Motor neuron (in vitro differentiated cells): Measurements from ENCODE around the gene GABBR2. TPM values are rescaled to one million over a fixed set of nuclear protein-coding genes. Genes with fewer than 3 reads are reported as not detected.

ENCODE experiments used
- ATAC-seq, 8 experiments: fragments of 200-7000 bp; cut with Tn5 transposase; replicated peaks in 6 of 8; 2 replicates each; pipeline ENCODE4 v1.8.0; 2021; ENCODE audit warnings: mild to moderate bottlenecking in 8 of 8, moderate library complexity in 8 of 8
- H3K27ac ChIP-seq, 2 donors: fragments of 250-450 bp; sonication (Bioruptor Pico); 2 replicates each; pipeline ENCODE4 v1.9.0; 2021; ENCODE audit warnings: antibody characterized with exemption in 2 of 2, mild to moderate bottlenecking in 2 of 2, moderate library complexity in 1 of 2
- H3K4me1 ChIP-seq, 2 donors: fragments of 250-450 bp; sonication (Bioruptor Pico); replicated peaks in 1 of 2; 2 replicates each; pipeline ENCODE4 v1.6.1; 2021; ENCODE audit warnings: antibody characterized with exemption in 2 of 2, mild to moderate bottlenecking in 2 of 2, moderate library complexity in 1 of 2
- H3K4me3 ChIP-seq, 5 donors: fragments of 250-450 bp; sonication (Bioruptor Pico); 2 replicates each; pipeline ENCODE4 v1.9.0; 2021; ENCODE audit warnings: antibody characterized with exemption in 5 of 5, mild to moderate bottlenecking in 5 of 5, moderate library complexity in 4 of 5
- WGBS, 10 experiments: fragments of 450-650 bp; shearing (Covaris generic); methylation state at CpG; one replicate each; pipeline ENCODE4 v1.0.0; 2022; 5-methylcytosine and 5-hydroxymethylcytosine counted together
- in situ Hi-C, 9 experiments: fragments of 400-800 bp; cut with MboI; loops; one replicate each; pipeline ENCODE4 v1.15.0; 2021; ENCODE audit warnings: low sequenced_read_pairs in 9 of 9, low pct_unique_long_range_greater_than_20kb in 2 of 9; ENCODE audit not compliant: unreplicated experiment in 9 of 9
- total RNA-seq, 8 experiments: library from RNA; unstranded; fragments of 300-600 nt; gene quantifications; 2 replicates each; pipeline versions ENCODE4 v1.2.3 to v1.2.4, GENCODE V29; 2022

Gene GABBR2
- total RNA-seq, 8 experiments from 2014 or later: 0.07 to 26.0 (median 3.9) TPM

GRCh38 chr9:98240475-98240874, 468.3 kb downstream of the GABBR2 start:
- Histone ChIP-seq H3K4me3 (no peak overlapping the region), H3K27ac (no peak overlapping the region), H3K4me1 (peaks cover 9% of the 10 kb centered on the region in 2 donors)
- no peak for ATAC-seq
- in situ Hi-C loops: no loop called here
- WGBS, 10 experiments: 67 to 95% (median 89%) methylated on average over 1 to 3 of the region's 3 CpGs; no CpG with 5 or more reads in 6 of the 10 experiments

Other genes with a start within 250 kb of the GABBR2 start
- gene ANKS6, start 87.6 kb upstream of the GABBR2 start, total RNA-seq: 10 to 100 TPM in 3 of 8 experiments, 1 to 10 TPM in 5; 2.8 to 28.4 (median 6.8) TPM
- gene GALNT12, start 98.7 kb upstream of the GABBR2 start, total RNA-seq: 100 to 1,000 TPM in 1 of 8 experiments, 10 to 100 TPM in 1, 1 to 10 TPM in 5, under 1 TPM in 1; 0.96 to 397 (median 2.4) TPM
- 10 to 100 TPM in 1 of 8 experiments, 1 to 10 TPM in 2, under 1 TPM in 4, not detected in 1; 0.05 to 46.3 (median 0.35) TPM for gene COL15A1, start 235.0 kb upstream of the GABBR2 start, total RNA-seq